NCI-H1105 treated with DMSO at 0.1 percent for 48 hours (cell line): ENCODE results near the gene SP9.

ENCODE experiments used
- DNase-seq: peaks from one replicate; lab custom pipeline; 2025; lab: John Stamatoyannopoulos, UW

Gene SP9

DNA sequence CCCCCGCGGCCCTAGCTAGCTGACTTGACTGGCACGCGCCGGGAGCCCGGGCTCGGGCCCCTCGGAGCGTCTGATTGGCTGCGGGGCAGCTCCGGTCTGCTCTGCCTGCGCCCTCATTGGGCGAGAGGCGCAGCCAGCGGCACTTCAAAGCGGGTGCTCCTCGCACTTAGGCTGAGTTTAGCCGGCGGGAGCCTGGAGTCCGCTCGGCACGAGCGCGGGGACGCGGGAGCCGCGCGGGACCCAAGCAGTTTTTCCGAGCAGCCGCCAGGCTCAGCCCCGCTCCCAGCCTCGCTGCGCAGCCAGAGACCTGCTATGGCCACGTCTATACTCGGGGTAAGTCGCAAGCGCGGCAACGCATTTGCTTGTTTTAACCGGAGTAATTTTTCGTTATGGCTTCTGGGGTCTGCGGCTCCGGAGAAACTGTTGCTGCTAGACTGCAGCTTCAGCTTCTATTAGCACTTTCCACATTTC is at the start of gene SP9:
TSS of gene SP9 (plus strand) at position 174 of the 471 bp plus-strand sequence. CDS start at position 313, 139 bp downstream.
- peak; percentile 77 for DNase-seq

DNA sequence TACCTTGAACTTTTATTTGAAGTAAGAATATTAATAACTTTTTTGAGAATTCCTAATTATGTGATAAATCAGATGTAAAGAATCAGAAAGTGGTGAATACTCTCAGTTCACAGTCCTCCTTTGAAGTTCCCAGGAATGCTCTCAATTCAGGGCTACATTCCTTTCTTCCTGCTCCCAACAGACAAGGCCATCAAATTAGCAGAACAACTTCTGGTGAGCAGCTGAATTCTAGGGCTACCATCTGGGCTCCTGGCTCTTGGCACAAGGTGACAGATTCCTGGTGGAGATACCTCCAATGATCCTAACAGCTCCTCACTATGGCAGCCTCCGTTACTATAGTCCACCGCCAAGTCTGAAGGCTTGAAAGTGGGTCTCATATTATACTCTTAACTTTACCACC is 48.6 kb upstream of the SP9 start:
- DNase-seq, result no peak

- DNase-seq, result no peak
These were observed 41.8 kb upstream of the SP9 start for GRCh38 chr2:174292908-174293307.

- no peak for DNase-seq
These were observed 34.6 kb upstream of the SP9 start for GRCh38 chr2:174300114-174300513.

DNA sequence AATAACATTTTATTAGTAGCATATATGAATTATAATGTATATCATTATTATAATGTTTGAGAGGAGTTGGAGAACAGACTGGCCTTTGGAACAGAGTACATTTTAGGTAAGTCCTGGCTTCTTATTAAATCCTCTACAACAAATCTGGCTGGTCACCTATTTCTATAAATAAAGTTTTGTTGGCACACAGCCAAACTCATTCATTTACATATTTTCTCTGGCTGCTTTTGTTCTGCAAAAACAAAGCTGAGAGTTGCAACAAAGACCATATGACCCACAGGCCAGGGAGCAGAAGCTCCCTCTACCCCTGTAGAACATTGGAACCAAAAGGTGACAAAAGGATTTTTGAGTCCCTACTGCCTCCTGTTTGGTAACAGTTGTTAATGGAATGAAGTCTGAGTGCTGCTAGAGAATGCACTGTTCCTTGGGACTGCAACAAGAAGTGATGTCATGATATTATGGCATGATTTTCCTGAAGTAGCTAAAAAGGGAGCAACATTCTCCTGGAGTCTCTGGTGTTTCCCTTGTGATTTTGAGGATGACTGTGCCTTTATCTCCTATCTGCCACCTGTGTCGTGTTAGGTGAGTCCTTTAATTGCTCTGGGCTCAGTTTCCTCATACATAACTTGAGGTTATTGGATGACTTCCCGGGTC is 22.0 kb upstream of the SP9 start:
- no peak for DNase-seq

DNA sequence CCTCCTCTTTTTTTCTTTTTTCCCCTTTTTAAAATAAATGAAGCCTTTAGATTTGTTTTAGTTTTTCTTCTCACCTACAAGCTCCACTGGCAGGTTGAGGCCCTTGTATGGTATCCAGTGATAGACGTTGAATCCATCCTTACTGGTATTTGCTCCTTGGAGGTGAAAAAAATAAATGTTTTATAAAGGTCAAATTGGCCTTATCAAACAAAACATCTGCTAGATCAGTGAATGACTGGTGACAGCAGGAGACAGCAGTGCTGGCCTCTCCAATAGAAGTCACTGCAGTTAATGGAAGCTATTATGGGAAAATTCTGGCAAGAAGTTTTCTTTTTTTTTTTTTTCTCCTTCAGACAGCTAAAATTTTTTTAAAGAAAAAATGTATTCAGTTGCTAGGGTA is 12.6 kb upstream of the SP9 start:
- DNase-seq, result no peak

DNA sequence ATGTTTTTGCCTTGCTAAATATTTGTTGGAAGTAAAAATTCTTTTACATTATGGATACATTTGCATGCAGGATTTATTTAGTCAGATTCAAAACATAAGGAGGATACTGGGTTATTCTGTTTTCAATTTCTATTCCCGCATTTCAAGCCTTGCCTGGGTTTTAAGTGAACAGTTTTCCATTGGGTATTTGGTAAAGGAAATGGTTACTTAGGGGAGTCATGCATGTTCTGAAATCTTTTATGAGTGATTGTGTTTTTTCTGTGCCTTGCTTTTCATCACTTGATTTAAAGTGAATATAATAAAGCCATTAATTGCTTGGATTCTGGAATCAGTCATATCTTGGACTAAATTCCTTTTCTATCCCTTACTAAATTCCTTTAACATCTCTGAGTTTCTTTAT is 12.0 kb upstream of the SP9 start:
- no peak for DNase-seq

- DNase-seq, result no peak
These were observed 10.2 kb upstream of the SP9 start for GRCh38 chr2:174324530-174324929.

DNA sequence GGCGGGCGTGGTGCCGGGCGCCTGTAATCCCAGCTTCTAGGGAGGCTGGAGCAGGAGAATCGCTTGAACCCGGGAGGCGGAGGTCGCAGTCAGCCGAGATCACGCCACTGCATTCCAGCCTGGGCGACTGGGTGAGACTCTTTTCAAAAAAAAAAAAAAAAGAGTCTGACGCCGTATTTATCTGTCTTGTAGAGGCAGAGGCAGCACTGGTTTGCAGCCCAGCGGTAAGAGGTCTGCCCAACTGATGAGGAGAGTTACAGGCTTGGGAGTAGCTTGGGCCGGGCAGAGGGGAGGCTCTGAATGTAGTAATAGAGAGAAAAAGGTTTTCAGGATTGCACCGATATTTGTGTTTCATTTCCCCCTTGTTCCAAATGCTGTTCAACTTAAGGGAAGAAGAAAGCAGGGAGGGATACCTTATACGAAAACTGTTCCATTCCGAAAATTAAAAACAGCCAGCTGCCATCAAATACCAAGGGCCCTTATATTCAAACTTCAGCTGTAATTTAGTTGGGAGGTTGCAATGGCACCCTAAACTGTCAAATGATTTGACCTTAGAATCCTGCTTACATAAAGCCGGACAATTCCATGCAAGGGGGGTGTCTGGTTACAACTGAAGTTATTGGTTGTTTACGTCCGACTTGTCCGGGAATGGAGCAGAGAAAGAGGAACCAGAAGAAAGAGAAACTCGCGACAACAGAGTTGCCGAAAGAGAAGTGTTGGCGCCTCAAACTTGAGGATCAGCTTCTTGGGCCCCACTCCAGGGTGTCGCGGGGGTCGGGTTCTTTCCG is 9.2 kb upstream of the SP9 start:
- DNase-seq, result peak; percentile 25

DNA sequence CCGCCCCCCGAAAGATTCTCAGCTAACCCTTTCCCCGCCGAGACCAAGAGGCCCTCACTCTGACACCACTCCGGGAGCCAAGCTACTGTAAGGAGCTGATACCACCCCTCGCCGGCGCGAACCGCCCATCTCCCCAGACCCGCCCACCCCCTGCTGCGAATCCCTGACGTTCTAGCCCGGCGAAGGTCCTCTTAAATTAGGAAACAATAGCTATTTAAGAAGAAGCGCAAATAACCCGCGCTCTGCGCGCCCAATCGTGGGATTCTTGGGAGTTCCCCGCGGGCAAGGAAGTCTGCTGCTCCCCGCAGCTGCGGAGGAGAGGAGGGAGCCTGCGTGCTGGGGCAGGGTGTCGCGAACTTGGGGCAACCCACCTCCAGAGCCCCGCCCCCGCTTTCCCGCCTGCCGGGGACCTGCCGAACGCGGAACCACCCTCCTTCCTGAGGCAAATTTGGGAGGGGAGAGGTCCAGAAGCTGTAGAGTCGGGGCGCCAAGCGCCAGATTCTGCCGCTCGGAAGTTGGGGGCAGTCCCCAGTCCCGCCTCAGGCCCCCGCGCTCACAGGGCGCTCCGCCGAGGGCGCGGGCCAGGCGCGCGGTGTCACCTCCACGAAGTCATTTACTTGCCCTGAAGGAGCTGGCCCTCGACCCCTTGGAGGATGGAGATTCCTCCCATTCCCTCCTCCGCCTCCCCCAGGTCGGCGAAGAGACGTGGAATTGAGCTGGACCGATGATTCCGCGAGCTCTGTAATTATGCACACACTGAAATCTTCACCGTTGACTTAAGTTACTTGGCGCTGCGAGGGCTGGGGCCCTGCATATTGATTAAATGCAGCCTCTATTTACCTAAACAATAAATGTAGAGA is 8.4 kb upstream of the SP9 start:
- peak; percentile 63 for DNase-seq

GRCh38 chr2:174327021-174327840 is 7.5 kb upstream of the SP9 start:
- DNase-seq, result no peak

GRCh38 chr2:174327841-174328113 is 7.0 kb upstream of the SP9 start:
- DNase-seq, result no peak

GRCh38 chr2:174328114-174328960 is 6.4 kb upstream of the SP9 start:
- DNase-seq, result no peak

DNA sequence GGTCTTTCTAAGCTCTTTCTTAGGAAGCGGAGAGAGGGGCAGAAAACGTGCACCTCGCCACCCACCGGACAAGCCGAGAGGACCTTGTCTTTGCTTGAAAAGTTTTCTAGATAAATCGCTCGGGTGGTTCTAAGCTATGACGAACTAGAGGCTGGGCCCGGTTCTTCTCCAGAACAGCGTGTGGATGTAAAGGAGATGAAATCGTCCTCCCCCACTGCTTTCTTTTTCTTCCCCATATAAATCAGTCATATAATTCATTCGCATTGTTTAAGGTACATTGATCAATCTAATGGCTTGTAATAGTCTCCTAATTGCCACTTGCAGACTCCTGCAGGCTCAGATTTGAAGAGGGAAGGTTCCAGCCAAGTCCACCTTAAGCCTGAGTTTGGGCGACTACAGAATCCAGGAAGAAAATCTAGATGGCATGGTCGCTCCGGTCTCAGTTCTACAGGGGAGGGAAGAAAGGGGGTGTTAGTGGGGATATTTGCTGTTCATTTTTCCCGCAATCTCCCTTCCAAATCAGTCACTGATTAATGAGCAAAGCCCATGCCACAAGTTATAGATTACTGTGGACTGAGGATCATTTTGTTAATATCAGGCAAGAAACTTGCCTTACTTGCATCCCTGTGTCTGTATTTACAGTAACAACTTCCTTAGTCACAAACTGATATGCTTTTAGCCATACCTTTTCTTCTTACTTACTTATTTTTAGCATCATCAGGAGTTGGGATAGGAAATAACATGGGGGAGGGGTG is 5.6 kb upstream of the SP9 start:
- no peak for DNase-seq

DNA sequence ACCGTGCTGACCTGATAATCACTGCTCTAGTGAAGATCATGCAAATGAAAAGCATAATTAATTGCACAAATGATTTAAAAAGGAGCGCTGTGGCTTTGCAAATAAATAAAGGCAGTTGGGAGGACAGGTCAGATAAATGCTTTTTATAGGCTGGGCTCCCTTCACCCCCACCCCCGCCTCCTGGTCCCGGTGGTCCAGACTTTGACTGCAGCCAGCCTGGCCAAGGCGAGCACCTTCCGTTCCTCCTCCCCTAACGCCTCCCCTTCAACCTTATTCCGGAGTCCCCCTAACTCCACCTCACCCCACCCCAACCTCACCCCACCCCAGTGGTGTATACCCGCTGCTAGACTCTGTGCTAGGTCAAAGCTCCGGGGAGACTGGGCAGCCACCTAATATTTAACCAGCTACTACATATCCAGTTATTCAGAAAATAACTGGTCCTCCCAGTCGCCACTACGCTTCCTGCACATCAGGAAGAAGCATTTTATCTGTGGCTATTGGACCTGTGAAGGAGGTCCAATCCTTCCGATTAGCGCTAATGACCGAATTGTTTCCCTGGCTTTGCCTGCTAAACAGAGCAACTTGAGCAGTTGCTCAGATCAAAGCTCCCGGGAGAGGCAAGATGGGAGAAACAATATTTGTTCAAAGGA is 3.7 kb upstream of the SP9 start:
- DNase-seq, result no peak

- DNase-seq, result peak; percentile 28
These were observed 3.0 kb upstream of the SP9 start for GRCh38 chr2:174331595-174332216.

DNA sequence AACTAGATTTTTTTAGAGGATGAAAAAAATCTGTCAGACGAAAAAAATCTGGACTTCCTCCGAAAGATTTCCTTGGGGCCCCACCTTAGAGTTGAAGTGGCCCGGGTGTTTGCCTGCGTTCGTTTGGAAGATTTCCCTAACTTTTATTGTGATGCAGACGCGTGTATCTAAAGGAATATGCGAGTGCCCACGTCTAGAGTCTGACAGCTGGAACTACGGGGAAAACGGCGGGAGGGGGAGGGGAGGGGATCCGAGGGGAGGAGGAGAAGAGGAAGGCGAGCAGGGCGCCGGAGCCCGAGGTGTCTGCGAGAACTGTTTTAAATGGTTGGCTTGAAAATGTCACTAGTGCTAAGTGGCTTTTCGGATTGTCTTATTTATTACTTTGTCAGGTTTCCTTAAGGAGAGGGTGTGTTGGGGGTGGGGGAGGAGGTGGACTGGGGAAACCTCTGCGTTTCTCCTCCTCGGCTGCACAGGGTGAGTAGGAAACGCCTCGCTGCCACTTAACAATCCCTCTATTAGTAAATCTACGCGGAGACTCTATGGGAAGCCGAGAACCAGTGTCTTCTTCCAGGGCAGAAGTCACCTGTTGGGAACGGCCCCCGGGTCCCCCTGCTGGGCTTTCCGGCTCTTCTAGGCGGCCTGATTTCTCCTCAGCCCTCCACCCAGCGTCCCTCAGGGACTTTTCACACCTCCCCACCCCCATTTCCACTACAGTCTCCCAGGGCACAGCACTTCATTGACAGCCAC is 2.4 kb upstream of the SP9 start:
- DNase-seq, result no peak

DNA sequence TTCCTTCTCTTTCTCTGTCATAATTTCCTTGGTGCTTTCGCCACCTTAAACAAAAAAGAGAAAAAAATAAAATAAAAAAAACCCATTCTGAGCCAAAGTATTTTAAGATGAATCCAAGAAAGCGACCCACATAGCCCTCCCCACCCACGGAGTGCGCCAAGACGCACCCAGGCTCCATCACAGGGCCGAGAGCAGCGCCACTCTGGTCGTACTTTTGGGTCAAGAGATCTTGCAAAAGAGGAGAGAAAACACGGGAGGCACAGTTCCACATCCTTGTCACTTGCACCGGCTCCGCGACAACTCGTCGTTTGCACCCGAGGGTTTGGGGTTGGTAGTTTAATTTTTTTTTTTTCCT is 1.8 kb upstream of the SP9 start:
- no peak for DNase-seq
